WTC11 (cell line): ENCODE results near the gene ETS1. TPM values are rescaled to one million over a fixed set of nuclear protein-coding genes. Genes with fewer than 3 reads are reported as not detected.

ENCODE experiments used
- ATAC-seq: fragments of 200-7000 bp; cut with Tn5 transposase; 2 replicates; pipeline ENCODE4 v1.10.0; 2021; ENCODE audit warnings: mild to moderate bottlenecking, moderate library complexity
- CTCF ChIA-PET: fragments of 300-600 bp; sonication (Branson Sonifier 250); formaldehyde crosslinking; loops from one replicate; lab custom pipeline; 2021; ENCODE audit warnings: antibody characterized with exemption; lab: Charles Lee
- POLR2A ChIA-PET: fragments of 350-600 bp; sonication (Branson Sonifier 250); formaldehyde crosslinking; loops from one replicate; lab custom pipeline; 2021; ENCODE audit warnings: antibody characterized with exemption; lab: Charles Lee
- DNase-seq: peaks from one replicate; pipeline ENCODE4 v3.0.0; 2021; ENCODE audit warnings: low spot score
- H3K27ac Mint-ChIP-seq: 2 replicates; pipeline ENCODE4 v1.8.0; 2021; ENCODE audit warnings: mixed read lengths
- H3K27me3 Mint-ChIP-seq: 2 replicates; pipeline ENCODE4 v1.8.0; 2021; ENCODE audit warnings: low read depth, mild to moderate bottlenecking, moderate library complexity, mixed read lengths
- H3K36me3 Mint-ChIP-seq: 2 replicates; pipeline ENCODE4 v1.8.0; 2021; ENCODE audit warnings: mixed read lengths
- H3K4me1 Mint-ChIP-seq: 2 replicates; pipeline ENCODE4 v1.8.0; 2022; ENCODE audit warnings: mixed read lengths
- H3K4me3 Mint-ChIP-seq: 2 replicates; pipeline ENCODE4 v1.8.0; 2021; ENCODE audit warnings: mild to moderate bottlenecking, moderate library complexity, mixed read lengths
- H3K9me3 Mint-ChIP-seq: 2 replicates; pipeline ENCODE4 v1.8.0; 2021; ENCODE audit warnings: mixed read lengths
- AFF4 ChIP-seq: sonication (generic); formaldehyde crosslinking; IDR thresholded peaks from 2 replicates; pipeline ENCODE4 v1.8.1; 2023; ENCODE audit warnings: mild to moderate bottlenecking, missing genetic modification reagents, borderline replicate concordance
- CTCF ChIP-seq: fragments of 200-600 bp; IDR thresholded peaks from 2 replicates; pipeline ENCODE4 v1.8.0; 2022; ENCODE audit warnings: antibody characterized with exemption
- E2F4 ChIP-seq: sonication (generic); formaldehyde crosslinking; IDR thresholded peaks from 2 replicates; pipeline ENCODE4 v1.8.1; 2022; ENCODE audit warnings: low read depth, mild to moderate bottlenecking, moderate library complexity, missing genetic modification reagents, borderline replicate concordance
- ERG ChIP-seq: fragments of 250-450 bp; sonication (Bioruptor Pico); IDR thresholded peaks from 2 replicates; pipeline ENCODE4 v1.8.0; 2021; ENCODE audit warnings: mild to moderate bottlenecking
- GRHL2 ChIP-seq: fragments of 250-450 bp; sonication (Bioruptor Pico); IDR thresholded peaks from 2 replicates; pipeline ENCODE4 v1.8.0; 2022; ENCODE audit warnings: mild to moderate bottlenecking, moderate library complexity; ENCODE audit not compliant: insufficient replicate concordance, severe bottlenecking
- IRF2 ChIP-seq: sonication (generic); formaldehyde crosslinking; IDR thresholded peaks from 2 replicates; pipeline ENCODE4 v1.8.0; 2022; ENCODE audit warnings: low read depth, missing genetic modification reagents, borderline replicate concordance
- JUN ChIP-seq: sonication (generic); formaldehyde crosslinking; IDR thresholded peaks from 2 replicates; pipeline ENCODE4 v1.8.0; 2023; ENCODE audit warnings: mild to moderate bottlenecking, missing genetic modification reagents
- KAT7 ChIP-seq: sonication (generic); formaldehyde crosslinking; IDR thresholded peaks from 2 replicates; pipeline ENCODE4 v1.8.1; 2023; ENCODE audit warnings: missing genetic modification reagents, mild to moderate bottlenecking, borderline replicate concordance
- NR2C2 ChIP-seq: sonication (generic); formaldehyde crosslinking; IDR thresholded peaks from 2 replicates; pipeline ENCODE4 v1.8.0; 2022; ENCODE audit warnings: mild to moderate bottlenecking, missing genetic modification reagents
- PREB ChIP-seq: sonication (generic); formaldehyde crosslinking; IDR thresholded peaks from 2 replicates; pipeline ENCODE4 v1.8.1; 2022; ENCODE audit warnings: mild to moderate bottlenecking, missing genetic modification reagents, moderate library complexity, borderline replicate concordance
- SOX15 ChIP-seq: fragments of 250-450 bp; sonication (Bioruptor Pico); IDR thresholded peaks from 2 replicates; pipeline ENCODE4 v1.9.0; 2021; ENCODE audit warnings: mild to moderate bottlenecking
- TCF7 ChIP-seq: sonication (generic); formaldehyde crosslinking; IDR thresholded peaks from 2 replicates; pipeline ENCODE4 v1.8.0; 2022; ENCODE audit warnings: mild to moderate bottlenecking, low read depth, missing genetic modification reagents, moderate library complexity
- USF2 ChIP-seq: sonication (generic); formaldehyde crosslinking; IDR thresholded peaks from 2 replicates; pipeline ENCODE4 v1.8.1; 2023; ENCODE audit warnings: mild to moderate bottlenecking, missing genetic modification reagents, moderate library complexity
- ZBTB43 ChIP-seq: sonication (generic); formaldehyde crosslinking; IDR thresholded peaks from 2 replicates; pipeline ENCODE4 v1.8.1; 2023; ENCODE audit warnings: mild to moderate bottlenecking, missing genetic modification reagents
- ZMAT4 ChIP-seq: fragments of 250-450 bp; sonication (Bioruptor Pico); IDR thresholded peaks from 2 replicates; pipeline ENCODE4 v1.9.0; 2021; ENCODE audit warnings: mild to moderate bottlenecking
- ZNF263 ChIP-seq: sonication (generic); formaldehyde crosslinking; IDR thresholded peaks from 2 replicates; pipeline ENCODE4 v1.8.1; 2022; ENCODE audit warnings: low read depth, mild to moderate bottlenecking, moderate library complexity, missing genetic modification reagents
- ZNF396 ChIP-seq: fragments of 250-450 bp; sonication (Bioruptor Pico); IDR thresholded peaks from 2 replicates; pipeline ENCODE4 v1.8.0; 2021; ENCODE audit warnings: mild to moderate bottlenecking, moderate library complexity, borderline replicate concordance
- total RNA-seq: library from RNA; stranded (reverse); gene quantifications from 3 replicates; pipeline ENCODE4 v1.2.3, GENCODE V29; 2021

ETS1 gene
- total RNA-seq, 1 experiment from 2014 or later: 33.1 TPM

- POLR2A ChIA-PET: no interaction called here
- Mint-ChIP-seq H3K9me3 (no peaks in the 10 kb centered on the region), H3K4me3 (no peak overlapping the region), H3K27me3 (peaks cover 24% of the 10 kb centered on the region), H3K4me1 (peaks cover 8% of the 10 kb centered on the region), H3K27ac (no peak overlapping the region), H3K36me3 (peaks cover 8% of the 10 kb centered on the region)
- no peak for TF ChIP-seq TCF7 (CRISPR knock-in tag)
- TF ChIP-seq GRHL2 (CRISPR knock-in tag): no peak
- no peak for TF ChIP-seq USF2 (CRISPR knock-in tag)
- TF ChIP-seq AFF4 (CRISPR knock-in tag): no peak
- no peak for TF ChIP-seq ZMAT4 (CRISPR knock-in tag)
- no peak for TF ChIP-seq JUN (CRISPR knock-in tag)
- no peak for TF ChIP-seq E2F4
- no peak for TF ChIP-seq CTCF
- TF ChIP-seq IRF2 (CRISPR knock-in tag): no peak
- no peak for TF ChIP-seq NR2C2 (CRISPR knock-in tag)
- TF ChIP-seq KAT7: no peak
- TF ChIP-seq ZNF263 (CRISPR knock-in tag): no peak
- no peak for TF ChIP-seq ZBTB43 (CRISPR knock-in tag)
- TF ChIP-seq SOX15 (CRISPR knock-in tag): no peak
- TF ChIP-seq ZNF396 (CRISPR knock-in tag): no peak
- TF ChIP-seq ERG (CRISPR knock-in tag): no peak
- no peak for TF ChIP-seq PREB
- CTCF ChIA-PET: interaction anchor here (0.9 kb wide), 1 partner anchor 8 kb away, joined by 3 read pairs; no protein-coding TSS in a partner anchor
- DNase-seq (no peak), ATAC-seq (no peak)
Observed at GRCh38 chr11:128540469-128540868, 46.9 kb downstream of the ETS1 start.
